T-cell (primary cell): ENCODE data around the gene DPP10. TPM values are rescaled to one million over a fixed set of nuclear protein-coding genes. Genes with fewer than 3 reads are reported as not detected.

ENCODE experiments used
- ATAC-seq, 4 experiments: fragments of 200-7000 bp in 3 of 4; fragments of 150-1000 bp in 1 of 4; cut with Tn5 transposase; replicated peaks in 1 of 4; 1 replicate in 3 of 4; 2 replicates in 1 of 4; pipeline ENCODE4 v1.10.0; 2021; ENCODE audit warnings: moderate library complexity in 3 of 4, mild to moderate bottlenecking in 2 of 4, moderate number of reproducible peaks in 1 of 4
- CTCF ChIA-PET, 2 donors: fragments of 300-600 bp; sonication (Branson Sonifier 250); formaldehyde crosslinking; loops; one replicate each; lab custom pipeline; 2022; ENCODE audit warnings: antibody characterized with exemption in 2 of 2; lab: Charles Lee
- POLR2A ChIA-PET, 2 donors: fragments of 300-600 bp; sonication (Branson Sonifier 250); formaldehyde crosslinking; loops; one replicate each; lab custom pipeline; 2022; ENCODE audit warnings: antibody characterized with exemption in 2 of 2; lab: Charles Lee
- DNase-seq, 35 experiments: peaks; one replicate each; pipeline versions ENCODE4 v3.0.0 to v3.0.0-alpha.2; 2013 to 2023
- H3K27ac ChIP-seq: one replicate; pipeline ENCODE4 v1.5.1; 2013; ENCODE audit warnings: low read length
- H3K27me3 ChIP-seq, 2 experiments: replicated peaks in 1 of 2; 1 replicate in 1 of 2; 2 replicates in 1 of 2; pipeline versions ENCODE4 v1.6.1 to v1.7.0; 2013; ENCODE audit warnings: low read length in 1 of 2, mixed read lengths in 1 of 2; ENCODE audit not compliant: control insufficient read depth in 2 of 2, insufficient read depth in 2 of 2; ENCODE audit errors: extremely low read depth in 1 of 2
- H3K36me3 ChIP-seq, 2 donors: 1 replicate in 1 of 2; 2 replicates in 1 of 2; pipeline versions ENCODE4 v1.6.1 to v1.7.0; 2013; ENCODE audit warnings: low read length in 1 of 2; ENCODE audit not compliant: control insufficient read depth in 2 of 2, insufficient read depth in 1 of 2; ENCODE audit errors: extremely low read depth in 1 of 2
- H3K4me1 ChIP-seq, 2 experiments: 1 replicate in 1 of 2; 2 replicates in 1 of 2; pipeline versions ENCODE4 v1.6.1 to v1.7.0; 2013; ENCODE audit warnings: low read length in 2 of 2, mixed read lengths in 1 of 2; ENCODE audit not compliant: insufficient read depth in 2 of 2, control insufficient read depth in 1 of 2; ENCODE audit errors: extremely low read depth in 1 of 2
- H3K4me3 ChIP-seq, 2 donors: 1 replicate in 1 of 2; 2 replicates in 1 of 2; pipeline versions ENCODE4 v1.5.1 to v1.7.0; 2013; ENCODE audit warnings: mild to moderate bottlenecking in 2 of 2, low read length in 1 of 2, moderate library complexity in 1 of 2; ENCODE audit not compliant: control insufficient read depth in 1 of 2; ENCODE audit errors: extremely low read depth in 1 of 2
- H3K9me3 ChIP-seq: 2 replicates; pipeline ENCODE4 v1.7.0; 2013
- H3K27ac Mint-ChIP-seq, 2 donors: one replicate each; pipeline ENCODE4 v1.8.0; 2020 to 2021; ENCODE audit warnings: mild to moderate bottlenecking in 2 of 2, mixed read lengths in 2 of 2
- H3K27me3 Mint-ChIP-seq, 2 donors: one replicate each; pipeline ENCODE4 v1.8.0; 2021 to 2022; ENCODE audit warnings: mixed read lengths in 2 of 2
- H3K36me3 Mint-ChIP-seq: one replicate; pipeline ENCODE4 v1.8.0; 2021; ENCODE audit warnings: mixed read lengths
- H3K4me1 Mint-ChIP-seq, 3 donors: one replicate each; pipeline ENCODE4 v1.8.0; 2020 to 2022; ENCODE audit warnings: mixed read lengths in 3 of 3, mild to moderate bottlenecking in 1 of 3
- H3K4me3 Mint-ChIP-seq, 3 donors: one replicate each; pipeline ENCODE4 v1.8.0; 2020 to 2022; ENCODE audit warnings: mild to moderate bottlenecking in 3 of 3, mixed read lengths in 3 of 3, moderate library complexity in 3 of 3
- H3K9me3 Mint-ChIP-seq, 3 donors: one replicate each; pipeline ENCODE4 v1.8.0; 2020 to 2022; ENCODE audit warnings: mixed read lengths in 3 of 3
- WGBS: methylation state at CpG from one replicate; pipeline ENCODE4 v1.1.5; 2013; ENCODE audit warnings: missing lambda C conversion rate; ENCODE audit not compliant: insufficient coverage; 5-methylcytosine and 5-hydroxymethylcytosine counted together
- total RNA-seq, 35 experiments: library from RNA in 6 of 35; stranded (reverse) in 6 of 35; fragments of 120-200 nt in 1 of 35; gene quantifications; one replicate each; pipeline versions ENCODE4 v1.2.1 to v1.2.4 and lab custom pipeline; 2013 to 2026

DPP10 gene
- total RNA-seq, 5 donors from 2014 or later (not counting 1 experiment from before 2014, with no cell fraction given), result not detected

- Histone ChIP-seq H3K4me3 (no peak overlapping the region), H3K27ac (no peak overlapping the region), H3K36me3 (no peaks in the 10 kb centered on the region), H3K4me1 (no peaks in the 10 kb centered on the region), H3K9me3 (no peaks in the 10 kb centered on the region), H3K27me3 (no peaks in the 10 kb centered on the region)
- H3K27ac Mint-ChIP-seq, result no peak overlapping the region
- no peaks in the 10 kb centered on the region for H3K36me3 Mint-ChIP-seq
- WGBS, result 80% methylated on average over 1 of the region's 3 CpGs
- H3K4me1 Mint-ChIP-seq, result no peaks in the 10 kb centered on the region
- H3K4me3 Mint-ChIP-seq, result no peak overlapping the region
- no peak for DNase-seq
- H3K9me3 Mint-ChIP-seq, result peaks cover 11 to 27% (median 26%) of the 10 kb centered on the region in 3 donors
- ChIA-PET CTCF (no interaction called here), POLR2A (no interaction called here)
- H3K27me3 Mint-ChIP-seq, result no peaks in the 10 kb centered on the region
- ATAC-seq, result no peak
These were observed 1154.4 kb downstream of the DPP10 start for GRCh38 chr2:115596659-115597375.

GRCh38 chr2:115603285-115603684, 1160.8 kb downstream of the DPP10 start:
- H3K9me3 Mint-ChIP-seq, result peaks cover 9 to 20% (median 18%) of the 10 kb centered on the region in 3 donors
- H3K27me3 Mint-ChIP-seq, result no peaks in the 10 kb centered on the region
- H3K4me3 Mint-ChIP-seq, result no peak overlapping the region
- ChIA-PET POLR2A (no interaction called here), CTCF (no interaction called here)
- Histone ChIP-seq H3K4me1 (no peaks in the 10 kb centered on the region), H3K36me3 (no peaks in the 10 kb centered on the region), H3K4me3 (no peak overlapping the region), H3K27me3 (no peaks in the 10 kb centered on the region), H3K27ac (no peak overlapping the region), H3K9me3 (no peaks in the 10 kb centered on the region)
- WGBS, result no CpG with 5 or more reads among the region's 7 CpGs
- no peaks in the 10 kb centered on the region for H3K36me3 Mint-ChIP-seq
- H3K4me1 Mint-ChIP-seq, result no peaks in the 10 kb centered on the region
- DNase-seq (no peak), ATAC-seq (no peak)
- H3K27ac Mint-ChIP-seq, result no peak overlapping the region

- H3K4me3 Mint-ChIP-seq, result no peak overlapping the region
- CTCF ChIA-PET, result no interaction called here
- H3K36me3 ChIP-seq, result no peaks in the 10 kb centered on the region
- WGBS, result 60% methylated on average over 1 of the region's 1 CpG
- H3K27ac Mint-ChIP-seq, result no peak overlapping the region
- no peaks in the 10 kb centered on the region for H3K36me3 Mint-ChIP-seq
- POLR2A ChIA-PET, result no interaction called here
- no peaks in the 10 kb centered on the region for H3K27me3 Mint-ChIP-seq
- H3K4me3 ChIP-seq, result no peak overlapping the region
- no peak overlapping the region for H3K27ac ChIP-seq
- no peaks in the 10 kb centered on the region for H3K4me1 ChIP-seq
- ATAC-seq (no peak), DNase-seq (no peak)
- no peaks in the 10 kb centered on the region for H3K4me1 Mint-ChIP-seq
- H3K27me3 ChIP-seq, result no peaks in the 10 kb centered on the region
- H3K9me3 Mint-ChIP-seq, result peaks cover 11 to 29% (median 16%) of the 10 kb centered on the region in 3 donors
- no peaks in the 10 kb centered on the region for H3K9me3 ChIP-seq
These were observed 1163.9 kb downstream of the DPP10 start for GRCh38 chr2:115606350-115606749.

- ATAC-seq (no peak), DNase-seq (no peak)
- no CpG with 5 or more reads among the region's 2 CpGs for WGBS
- Histone ChIP-seq H3K4me3 (no peak overlapping the region), H3K27ac (no peak overlapping the region), H3K4me1 (no peaks in the 10 kb centered on the region), H3K9me3 (no peaks in the 10 kb centered on the region), H3K36me3 (no peaks in the 10 kb centered on the region), H3K27me3 (no peaks in the 10 kb centered on the region)
- Mint-ChIP-seq H3K27ac (no peak overlapping the region), H3K4me3 (no peak overlapping the region), H3K4me1 (no peaks in the 10 kb centered on the region), H3K9me3 (peaks cover 16 to 45% (median 24%) of the 10 kb centered on the region in 3 donors), H3K36me3 (no peaks in the 10 kb centered on the region), H3K27me3 (no peaks in the 10 kb centered on the region)
- POLR2A ChIA-PET, result no interaction called here
- CTCF ChIA-PET, result interaction anchor here in 1 of 2 donors (0.7 kb wide), 1 partner anchor 125 kb away, joined by 3 read pairs; no protein-coding TSS in a partner anchor
These were observed 1167.5 kb downstream of the DPP10 start for GRCh38 chr2:115609978-115610377.

- no peaks in the 10 kb centered on the region for H3K27me3 Mint-ChIP-seq
These were observed 1168.4 kb downstream of the DPP10 start for GRCh38 chr2:115610888-115611287.

GRCh38 chr2:115624332-115624731, 1181.9 kb downstream of the DPP10 start:
- DNase-seq (no peak), ATAC-seq (no peak)
- Mint-ChIP-seq H3K9me3 (peaks cover 15 to 26% (median 16%) of the 10 kb centered on the region in 3 donors), H3K36me3 (no peaks in the 10 kb centered on the region), H3K27ac (no peak overlapping the region), H3K4me1 (no peaks in the 10 kb centered on the region), H3K27me3 (no peaks in the 10 kb centered on the region), H3K4me3 (no peak overlapping the region)
- Histone ChIP-seq H3K4me1 (no peaks in the 10 kb centered on the region), H3K27me3 (no peaks in the 10 kb centered on the region), H3K4me3 (no peak overlapping the region), H3K36me3 (no peaks in the 10 kb centered on the region), H3K9me3 (peaks cover 3% of the 10 kb centered on the region), H3K27ac (no peak overlapping the region)
- ChIA-PET CTCF (no interaction called here), POLR2A (no interaction called here)
- WGBS, result no CpG with 5 or more reads among the region's 4 CpGs

More at GRCh38 chr2:115610888-115611287, 1168.4 kb downstream of the DPP10 start:
- H3K36me3 ChIP-seq, result no peaks in the 10 kb centered on the region
- H3K27ac ChIP-seq, result no peak overlapping the region
- ChIA-PET POLR2A (interaction anchor here in 1 of 2 donors (0.8 kb wide), 1 partner anchor 292 kb away, joined by 5 read pairs; no protein-coding TSS in a partner anchor), CTCF (no interaction called here)
- Mint-ChIP-seq H3K4me3 (no peak overlapping the region), H3K27ac (no peak overlapping the region), H3K36me3 (no peaks in the 10 kb centered on the region), H3K4me1 (no peaks in the 10 kb centered on the region), H3K9me3 (peaks cover 10 to 45% (median 24%) of the 10 kb centered on the region in 3 donors)
- no peak for DNase-seq
- WGBS, result no CpG with 5 or more reads among the region's 3 CpGs
- no peaks in the 10 kb centered on the region for H3K4me1 ChIP-seq
- no peak overlapping the region for H3K4me3 ChIP-seq
- no peaks in the 10 kb centered on the region for H3K27me3 ChIP-seq
- ATAC-seq, result no peak
- H3K9me3 ChIP-seq, result no peaks in the 10 kb centered on the region
